Osteoblast (primary cell): Measurements from ENCODE around the gene SLC6A6. TPM values are rescaled to one million over a fixed set of nuclear protein-coding genes. Genes with fewer than 3 reads are reported as not detected.

Experiments
- DNase-seq: peaks from one replicate; pipeline ENCODE4 v3.0.0; 2011; ENCODE audit warnings: low spot score, mixed read lengths; ENCODE audit not compliant: insufficient read length; ENCODE audit errors: missing footprints
- H2AFZ ChIP-seq: 2 replicates; pipeline ENCODE4 v1.6.0; 2011; ENCODE audit warnings: mild to moderate bottlenecking, low read length
- H3K27ac ChIP-seq: 2 replicates; pipeline ENCODE4 v1.5.1; 2011; ENCODE audit warnings: mild to moderate bottlenecking, low read depth, low read length, moderate library complexity
- H3K27me3 ChIP-seq: 2 replicates; pipeline ENCODE4 v1.6.0; 2012; ENCODE audit warnings: mild to moderate bottlenecking, control low read depth, inconsistent platforms, low read length, moderate library complexity; ENCODE audit not compliant: insufficient read depth
- H3K36me3 ChIP-seq: 2 replicates; pipeline ENCODE4 v1.5.1; 2011; ENCODE audit warnings: mild to moderate bottlenecking, low read length, control low read depth, moderate library complexity; ENCODE audit not compliant: insufficient read depth
- H3K4me1 ChIP-seq: 2 replicates; pipeline ENCODE4 v1.5.1; 2011; ENCODE audit warnings: mild to moderate bottlenecking, low read length, control low read depth, moderate library complexity; ENCODE audit not compliant: insufficient read depth
- H3K4me2 ChIP-seq: 2 replicates; pipeline ENCODE4 v1.6.0; 2011; ENCODE audit warnings: mild to moderate bottlenecking, low read length; ENCODE audit not compliant: insufficient read depth
- H3K4me3 ChIP-seq: fragments of 200-600 bp; sonication (generic); 3 replicates; pipeline ENCODE4 v1.5.1; 2012; ENCODE audit warnings: mild to moderate bottlenecking, low read length, inconsistent platforms; ENCODE audit not compliant: insufficient read depth
- H3K79me2 ChIP-seq: 2 replicates; pipeline ENCODE4 v1.6.0; 2012; ENCODE audit warnings: mild to moderate bottlenecking, low read length, control low read depth, inconsistent platforms; ENCODE audit not compliant: insufficient read depth
- H3K9me3 ChIP-seq: 2 replicates; pipeline ENCODE4 v1.5.1; 2011; ENCODE audit warnings: low read depth, low read length, control low read depth
- H4K20me1 ChIP-seq: 2 replicates; pipeline ENCODE4 v1.6.0; 2012; ENCODE audit warnings: mild to moderate bottlenecking, low read length, control low read depth; ENCODE audit not compliant: insufficient read depth
- total RNA-seq: library from RNA; depleted of rRNA; stranded (reverse); fragments of >200 nt; gene quantifications from 2 replicates; pipeline ENCODE4 v1.2.3, GENCODE V29; 2012
- TF ChIP-seq, protein P1 (sequence below): IDR thresholded peaks from 2 replicates; pipeline ENCODE4 v1.5.1; 2011; ENCODE audit warnings: mild to moderate bottlenecking, low read depth, low read length, moderate library complexity; ENCODE audit errors: extremely low read depth

The SLC6A6 gene
- total RNA-seq, 1 donor, result 86.5 TPM

DNA sequence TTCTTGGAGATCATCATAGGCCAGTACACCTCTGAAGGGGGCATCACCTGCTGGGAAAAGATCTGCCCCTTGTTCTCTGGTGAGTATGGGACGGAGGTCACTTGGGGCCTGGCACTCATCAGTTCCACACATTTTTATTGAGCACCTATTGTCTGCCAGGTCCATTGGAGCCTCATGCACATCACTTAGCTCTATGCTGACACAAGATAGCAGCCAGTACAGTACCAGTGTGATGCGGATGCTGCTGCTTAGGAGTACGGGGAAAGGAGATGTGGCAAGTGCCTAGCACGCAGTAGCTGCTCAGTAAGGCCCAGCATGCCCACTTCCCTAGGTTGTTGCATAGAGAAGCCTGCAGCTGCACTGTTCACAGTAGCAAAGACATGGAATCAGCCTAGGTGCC is 43.4 kb downstream of the SLC6A6 start:
- peaks cover 77% of the 10 kb centered on the region for H3K36me3 ChIP-seq
- no peak overlapping the region for H2AFZ ChIP-seq
- no peak overlapping the region for H3K4me3 ChIP-seq
- TF ChIP-seq, protein P1, sequence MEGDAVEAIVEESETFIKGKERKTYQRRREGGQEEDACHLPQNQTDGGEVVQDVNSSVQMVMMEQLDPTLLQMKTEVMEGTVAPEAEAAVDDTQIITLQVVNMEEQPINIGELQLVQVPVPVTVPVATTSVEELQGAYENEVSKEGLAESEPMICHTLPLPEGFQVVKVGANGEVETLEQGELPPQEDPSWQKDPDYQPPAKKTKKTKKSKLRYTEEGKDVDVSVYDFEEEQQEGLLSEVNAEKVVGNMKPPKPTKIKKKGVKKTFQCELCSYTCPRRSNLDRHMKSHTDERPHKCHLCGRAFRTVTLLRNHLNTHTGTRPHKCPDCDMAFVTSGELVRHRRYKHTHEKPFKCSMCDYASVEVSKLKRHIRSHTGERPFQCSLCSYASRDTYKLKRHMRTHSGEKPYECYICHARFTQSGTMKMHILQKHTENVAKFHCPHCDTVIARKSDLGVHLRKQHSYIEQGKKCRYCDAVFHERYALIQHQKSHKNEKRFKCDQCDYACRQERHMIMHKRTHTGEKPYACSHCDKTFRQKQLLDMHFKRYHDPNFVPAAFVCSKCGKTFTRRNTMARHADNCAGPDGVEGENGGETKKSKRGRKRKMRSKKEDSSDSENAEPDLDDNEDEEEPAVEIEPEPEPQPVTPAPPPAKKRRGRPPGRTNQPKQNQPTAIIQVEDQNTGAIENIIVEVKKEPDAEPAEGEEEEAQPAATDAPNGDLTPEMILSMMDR, result no peak
- no peak overlapping the region for H3K27ac ChIP-seq
- H3K79me2 ChIP-seq, result peaks cover 22% of the 10 kb centered on the region
- no peaks in the 10 kb centered on the region for H3K9me3 ChIP-seq
- peaks cover 50% of the 10 kb centered on the region for H4K20me1 ChIP-seq
- DNase-seq, result no peak
- H3K4me1 ChIP-seq, result peaks cover 6% of the 10 kb centered on the region
- H3K27me3 ChIP-seq, result no peaks in the 10 kb centered on the region
- no peak overlapping the region for H3K4me2 ChIP-seq

DNA sequence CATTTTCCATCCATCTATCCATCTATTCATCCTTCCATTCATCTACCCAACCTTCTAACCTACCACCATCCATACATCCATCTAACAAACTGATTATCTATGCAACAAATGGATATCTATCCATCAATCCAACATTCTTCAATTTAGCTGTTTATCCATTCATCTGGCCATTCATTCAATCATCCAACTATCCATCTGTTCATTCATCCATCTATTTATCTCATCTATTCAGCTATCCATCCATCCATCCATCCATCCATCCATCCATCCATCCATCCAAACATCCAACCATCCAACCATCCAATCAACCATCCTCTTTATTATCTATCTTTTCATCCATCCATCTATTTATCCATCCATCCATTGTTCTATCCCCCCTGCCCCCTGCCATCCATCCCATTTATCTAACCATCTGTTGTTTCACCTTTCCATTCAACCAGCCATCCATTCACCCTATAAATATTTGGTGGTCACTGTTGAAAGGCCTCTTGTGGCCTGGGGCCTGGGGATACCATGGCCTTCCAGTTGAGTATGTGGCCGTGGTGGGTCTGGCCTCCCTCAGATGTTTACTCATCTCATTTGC is 44.7 kb downstream of the SLC6A6 start:
- peaks cover 38% of the 10 kb centered on the region for H4K20me1 ChIP-seq
- no peak overlapping the region for H3K4me2 ChIP-seq
- no peak for DNase-seq
- peaks cover 6% of the 10 kb centered on the region for H3K4me1 ChIP-seq
- no peak overlapping the region for H2AFZ ChIP-seq
- H3K36me3 ChIP-seq, result peaks cover 85% of the 10 kb centered on the region
- H3K4me3 ChIP-seq, result no peak overlapping the region
- H3K9me3 ChIP-seq, result no peaks in the 10 kb centered on the region
- H3K79me2 ChIP-seq, result peaks cover 11% of the 10 kb centered on the region
- TF ChIP-seq, protein P1, result no peak
- H3K27me3 ChIP-seq, result no peaks in the 10 kb centered on the region
- H3K27ac ChIP-seq, result no peak overlapping the region

DNA sequence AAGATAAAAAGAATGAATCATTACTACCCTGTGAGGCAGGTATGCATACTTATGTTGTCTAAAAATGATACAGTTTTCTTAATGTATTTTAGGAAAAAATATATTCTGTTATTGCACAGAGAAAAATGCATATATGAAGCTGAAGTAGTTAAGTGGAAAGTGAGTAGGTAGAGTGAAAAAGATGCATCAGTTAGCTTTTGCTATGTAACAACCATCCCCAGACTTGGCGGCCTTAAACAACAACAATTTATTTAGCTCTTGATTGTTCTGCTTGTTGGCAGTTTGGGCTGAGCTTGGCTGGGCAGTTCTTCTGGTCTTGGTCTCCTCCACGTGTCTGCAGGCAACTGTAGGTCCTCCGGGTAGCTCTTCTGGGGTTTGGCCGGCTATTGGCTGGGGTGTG is 45.7 kb downstream of the SLC6A6 start:
- Histone ChIP-seq H3K27ac (no peak overlapping the region), H3K9me3 (no peaks in the 10 kb centered on the region), H3K79me2 (peaks cover 5% of the 10 kb centered on the region), H3K4me1 (peaks cover 14% of the 10 kb centered on the region), H3K4me3 (no peak overlapping the region), H2AFZ (no peak overlapping the region), H3K4me2 (no peak overlapping the region), H3K36me3 (peaks cover 78% of the 10 kb centered on the region), H3K27me3 (no peaks in the 10 kb centered on the region), H4K20me1 (peaks cover 34% of the 10 kb centered on the region)
- TF ChIP-seq, protein P1, result no peak
- DNase-seq, result peak; percentile 19

DNA sequence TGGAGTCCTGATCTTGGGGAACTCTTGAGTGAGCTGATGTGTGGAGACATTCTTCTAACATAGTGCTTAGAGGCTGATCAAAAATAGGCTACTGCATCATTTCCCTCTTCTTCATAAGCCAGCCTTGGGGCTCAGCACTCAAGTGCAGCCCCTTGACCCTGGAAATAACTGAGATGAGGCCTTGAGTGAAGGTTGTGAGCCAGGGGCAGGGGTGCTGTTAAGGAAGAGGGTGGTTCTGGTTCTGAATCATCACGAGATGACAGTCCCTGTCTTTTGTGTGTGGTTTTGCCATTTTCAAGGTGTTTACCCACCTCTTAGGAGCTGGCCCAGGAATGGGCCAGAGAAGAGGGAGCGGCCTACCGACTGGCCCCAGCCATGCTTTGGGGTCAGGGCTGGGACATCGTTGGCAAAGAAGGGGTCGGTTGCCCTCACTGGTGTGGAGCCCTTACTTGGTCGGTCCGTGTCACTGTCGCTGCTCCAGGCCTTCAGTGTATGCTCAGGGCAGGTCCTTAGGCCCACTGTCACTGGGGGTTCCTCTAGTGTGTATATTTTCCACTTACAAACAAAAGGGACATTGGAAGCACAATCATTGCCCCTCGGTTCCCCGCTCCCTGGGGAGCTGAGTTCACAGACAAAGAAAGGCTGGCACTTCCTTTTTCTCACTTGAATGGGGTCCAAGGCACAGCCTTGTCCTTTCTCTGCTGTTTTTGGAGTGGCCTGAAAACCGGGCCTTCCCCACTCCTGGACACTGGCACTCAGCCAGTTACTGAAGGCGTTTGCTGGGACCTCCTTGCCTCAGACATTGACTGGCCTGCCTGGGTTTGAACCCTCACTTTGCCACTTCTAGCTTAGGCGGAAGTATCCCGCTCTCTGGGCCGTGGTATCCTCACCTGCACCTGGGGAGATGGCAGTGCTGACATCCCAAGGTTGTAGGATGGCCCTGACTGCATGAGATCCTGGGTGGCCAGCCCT is 46.6 kb downstream of the SLC6A6 start:
- H3K36me3 ChIP-seq, result peaks cover 75% of the 10 kb centered on the region

More for the DNA sequence above, 46.6 kb downstream of the SLC6A6 start:
- H3K4me1 ChIP-seq, result peaks cover 20% of the 10 kb centered on the region
- H4K20me1 ChIP-seq, result peaks cover 25% of the 10 kb centered on the region
- no peaks in the 10 kb centered on the region for H3K9me3 ChIP-seq
- TF ChIP-seq, protein P1, result no peak
- H3K4me2 ChIP-seq, result no peak overlapping the region
- no peaks in the 10 kb centered on the region for H3K27me3 ChIP-seq
- H3K4me3 ChIP-seq, result no peak overlapping the region
- peak; percentile 37 for DNase-seq
- H3K27ac ChIP-seq, result no peak overlapping the region
- peaks cover 2% of the 10 kb centered on the region for H3K79me2 ChIP-seq
- H2AFZ ChIP-seq, result no peak overlapping the region
